ENCODE results near the gene KDM4B. TPM values are rescaled to one million over a fixed set of nuclear protein-coding genes. Genes with fewer than 3 reads are reported as not detected.

Gene KDM4B
- total and polyA plus RNA-seq, 9 donors, result 5.2 to 62.9 (median 46.4) TPM

- intact Hi-C loops (cut with DNase I), result no loop called here
- 92 to 93% (median 92%) methylated on average over 10 to 14 of the region's 14 CpGs for WGBS, 3 donors
- Histone ChIP-seq H3K4me1 (ENCODE audit: insufficient read depth) (peaks cover 2% of the 10 kb centered on the region), H3K9me3 (no peaks in the 10 kb centered on the region), H3K4me3 (no peak overlapping the region), H3K36me3 (no peaks in the 10 kb centered on the region), H3K27me3 (no peaks in the 10 kb centered on the region), H3K27ac (no peak overlapping the region)
- no peak for TF ChIP-seq CTCF (IDR thresholded peaks at IDR 0.05)
- no peak for TF ChIP-seq EP300 (IDR thresholded peaks at IDR 0.05)
- TF ChIP-seq POLR2A (IDR thresholded peaks at IDR 0.05), result no peak
- DNase-seq, result no peak
Measured at GRCh38 chr19:5066768-5067167, 97.9 kb downstream of the KDM4B start.

- H3K27me3 ChIP-seq, result no peaks in the 10 kb centered on the region
- intact Hi-C loops (cut with DNase I), result no loop called here
- no peaks in the 10 kb centered on the region for H3K9me3 ChIP-seq
- TF ChIP-seq CTCF (IDR thresholded peaks at IDR 0.05) (no peak), EP300 (IDR thresholded peaks at IDR 0.05) (no peak), POLR2A (IDR thresholded peaks at IDR 0.05) (no peak)
- peaks cover 2% of the 10 kb centered on the region for H3K4me1 ChIP-seq (ENCODE audit: insufficient read depth)
- no peak overlapping the region for H3K4me3 ChIP-seq
- no peaks in the 10 kb centered on the region for H3K36me3 ChIP-seq
- H3K27ac ChIP-seq, result no peak overlapping the region
- DNase-seq, result no peak
- WGBS, 3 donors, result 41 to 49% (median 45%) methylated on average over 12 of the region's 12 CpGs
Measured at GRCh38 chr19:5067678-5068077, 98.8 kb downstream of the KDM4B start.

- peaks cover 2% of the 10 kb centered on the region for H3K4me1 ChIP-seq (ENCODE audit: insufficient read depth)
- TF ChIP-seq EP300 (IDR thresholded peaks at IDR 0.05) (no peak), POLR2A (IDR thresholded peaks at IDR 0.05) (no peak)
- H3K4me3 ChIP-seq, result no peak overlapping the region
- DNase-seq, result no peak
- no peaks in the 10 kb centered on the region for H3K36me3 ChIP-seq
- intact Hi-C loops (cut with DNase I), result no loop called here
- no peak overlapping the region for H3K27ac ChIP-seq
- 44 to 65% (median 61%) methylated on average over 39 of the region's 39 CpGs for WGBS, 3 donors
- no peaks in the 10 kb centered on the region for H3K27me3 ChIP-seq
- no peaks in the 10 kb centered on the region for H3K9me3 ChIP-seq
Measured at GRCh38 chr19:5068233-5069072, 99.5 kb downstream of the KDM4B start.

- Histone ChIP-seq H3K36me3 (no peaks in the 10 kb centered on the region), H3K9me3 (no peaks in the 10 kb centered on the region), H3K4me1 (ENCODE audit: insufficient read depth) (peaks cover 2% of the 10 kb centered on the region), H3K27me3 (no peaks in the 10 kb centered on the region), H3K27ac (no peak overlapping the region), H3K4me3 (no peak overlapping the region)
- intact Hi-C loops (cut with DNase I), result no loop called here
- no peak for DNase-seq
- 95 to 98% (median 97%) methylated on average over 17 of the region's 17 CpGs for WGBS, 3 donors
- TF ChIP-seq CTCF (IDR thresholded peaks at IDR 0.05) (no peak), POLR2A (IDR thresholded peaks at IDR 0.05) (no peak), EP300 (IDR thresholded peaks at IDR 0.05) (no peak)
Measured at GRCh38 chr19:5070331-5070730, 101.4 kb downstream of the KDM4B start.

- no peak overlapping the region for H3K4me3 ChIP-seq
- intact Hi-C loops (cut with DNase I), result no loop called here
- no peaks in the 10 kb centered on the region for H3K36me3 ChIP-seq
- no peak overlapping the region for H3K27ac ChIP-seq
- 90 to 92% (median 90%) methylated on average over 19 of the region's 19 CpGs for WGBS, 3 donors
- peaks cover 2% of the 10 kb centered on the region for H3K4me1 ChIP-seq (ENCODE audit: insufficient read depth)
- TF ChIP-seq CTCF (IDR thresholded peaks at IDR 0.05) (no peak), POLR2A (IDR thresholded peaks at IDR 0.05) (no peak), EP300 (IDR thresholded peaks at IDR 0.05) (no peak)
- no peaks in the 10 kb centered on the region for H3K27me3 ChIP-seq
- no peak for DNase-seq
- H3K9me3 ChIP-seq, result no peaks in the 10 kb centered on the region
Measured at GRCh38 chr19:5070930-5071329, 102.0 kb downstream of the KDM4B start.
